ENCODE results near the gene UVRAG.

The UVRAG gene

DNA sequence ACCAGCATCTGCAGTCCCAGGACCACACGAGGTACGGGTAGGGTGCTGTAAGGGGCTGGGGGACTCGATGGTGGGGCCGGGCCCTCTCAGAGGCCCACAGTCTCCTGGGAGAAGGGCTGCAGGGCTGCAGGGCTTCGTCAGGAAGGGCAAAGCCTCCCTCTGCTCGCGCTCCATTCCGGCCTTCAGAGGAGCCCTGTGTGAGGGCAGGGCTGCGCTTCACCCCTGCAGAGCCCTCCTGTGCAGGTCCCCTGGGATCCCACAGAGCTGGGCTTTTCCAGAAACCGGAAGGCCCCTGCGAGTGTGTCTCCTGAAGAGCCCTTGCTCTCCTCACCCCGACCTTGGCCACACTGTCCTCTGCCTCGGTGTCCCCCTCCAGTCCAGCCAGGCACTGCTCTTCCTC is 364.1 kb downstream of the UVRAG start:
- TF ChIP-seq, protein P1, sequence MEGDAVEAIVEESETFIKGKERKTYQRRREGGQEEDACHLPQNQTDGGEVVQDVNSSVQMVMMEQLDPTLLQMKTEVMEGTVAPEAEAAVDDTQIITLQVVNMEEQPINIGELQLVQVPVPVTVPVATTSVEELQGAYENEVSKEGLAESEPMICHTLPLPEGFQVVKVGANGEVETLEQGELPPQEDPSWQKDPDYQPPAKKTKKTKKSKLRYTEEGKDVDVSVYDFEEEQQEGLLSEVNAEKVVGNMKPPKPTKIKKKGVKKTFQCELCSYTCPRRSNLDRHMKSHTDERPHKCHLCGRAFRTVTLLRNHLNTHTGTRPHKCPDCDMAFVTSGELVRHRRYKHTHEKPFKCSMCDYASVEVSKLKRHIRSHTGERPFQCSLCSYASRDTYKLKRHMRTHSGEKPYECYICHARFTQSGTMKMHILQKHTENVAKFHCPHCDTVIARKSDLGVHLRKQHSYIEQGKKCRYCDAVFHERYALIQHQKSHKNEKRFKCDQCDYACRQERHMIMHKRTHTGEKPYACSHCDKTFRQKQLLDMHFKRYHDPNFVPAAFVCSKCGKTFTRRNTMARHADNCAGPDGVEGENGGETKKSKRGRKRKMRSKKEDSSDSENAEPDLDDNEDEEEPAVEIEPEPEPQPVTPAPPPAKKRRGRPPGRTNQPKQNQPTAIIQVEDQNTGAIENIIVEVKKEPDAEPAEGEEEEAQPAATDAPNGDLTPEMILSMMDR (IDR thresholded peaks at IDR 0.05; ENCODE audit: low read depth, low read length, missing control alignments), result no peak
- Histone ChIP-seq H3K27me3 (replicated peaks) (no peaks in the 10 kb centered on the region), H3K36me3 (replicated peaks) (no peaks in the 10 kb centered on the region), H3K4me3 (ENCODE audit: low read depth, low read length) (no peak overlapping the region), H3K27ac (no peak overlapping the region)
- in situ Hi-C loops (cut with HindIII; ENCODE audit: low pct_ligation_motif_present, low sequenced_read_pairs), result no loop called here
- DNase-seq, result no peak

DNA sequence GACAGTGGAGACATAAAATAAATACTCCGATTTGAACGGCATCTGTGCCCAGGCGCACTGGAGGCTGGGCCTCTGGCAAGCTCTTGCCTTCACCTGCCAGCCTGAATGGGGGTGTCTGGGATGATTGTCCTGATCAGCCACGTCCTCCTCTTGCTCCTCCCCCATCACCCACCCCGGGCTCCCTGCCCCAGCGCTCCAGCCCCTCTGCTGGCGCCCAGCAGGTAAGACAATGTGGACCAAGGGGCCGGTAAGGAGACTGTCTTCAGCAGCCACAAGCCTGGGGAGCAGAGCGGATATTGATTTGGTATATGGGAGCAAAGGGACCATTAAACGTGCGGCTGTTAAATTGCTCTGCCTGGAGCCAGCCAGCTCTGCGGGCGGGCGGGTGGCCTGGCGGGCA is 366.4 kb downstream of the UVRAG start:
- H3K36me3 ChIP-seq (replicated peaks), result no peaks in the 10 kb centered on the region
- TF ChIP-seq, protein P1 (IDR thresholded peaks at IDR 0.05; ENCODE audit: low read depth, low read length, missing control alignments), result no peak
- no peak overlapping the region for H3K4me3 ChIP-seq (ENCODE audit: low read depth, low read length)
- no peak for DNase-seq
- no peak overlapping the region for H3K27ac ChIP-seq
- H3K27me3 ChIP-seq (replicated peaks), result no peaks in the 10 kb centered on the region
- in situ Hi-C loops (cut with HindIII; ENCODE audit: low pct_ligation_motif_present, low sequenced_read_pairs), result no loop called here

DNA sequence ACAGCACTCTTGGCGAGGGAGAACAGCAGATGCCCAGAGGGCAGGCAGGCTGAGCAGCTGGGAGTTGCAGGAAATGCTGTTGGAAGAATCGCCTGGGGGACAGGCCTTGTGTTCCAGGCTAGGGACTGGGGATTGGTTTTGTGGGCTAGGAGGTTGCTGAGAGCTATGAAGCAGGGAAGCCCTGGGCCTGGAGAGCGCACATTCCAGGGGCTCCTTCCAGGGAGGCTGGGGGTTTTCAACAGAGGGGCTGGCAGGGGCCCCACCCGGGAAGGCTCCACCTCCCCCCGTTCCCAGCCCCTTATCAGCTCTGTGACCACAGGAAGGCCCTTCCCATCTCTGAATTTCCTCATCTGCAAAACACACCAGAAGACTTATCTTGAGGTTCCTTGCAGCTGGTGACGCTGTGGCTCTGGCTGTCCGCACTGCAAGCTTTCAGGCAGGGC is 369.6 kb downstream of the UVRAG start:
- in situ Hi-C loops (cut with HindIII; ENCODE audit: low pct_ligation_motif_present, low sequenced_read_pairs), result no loop called here

DNA sequence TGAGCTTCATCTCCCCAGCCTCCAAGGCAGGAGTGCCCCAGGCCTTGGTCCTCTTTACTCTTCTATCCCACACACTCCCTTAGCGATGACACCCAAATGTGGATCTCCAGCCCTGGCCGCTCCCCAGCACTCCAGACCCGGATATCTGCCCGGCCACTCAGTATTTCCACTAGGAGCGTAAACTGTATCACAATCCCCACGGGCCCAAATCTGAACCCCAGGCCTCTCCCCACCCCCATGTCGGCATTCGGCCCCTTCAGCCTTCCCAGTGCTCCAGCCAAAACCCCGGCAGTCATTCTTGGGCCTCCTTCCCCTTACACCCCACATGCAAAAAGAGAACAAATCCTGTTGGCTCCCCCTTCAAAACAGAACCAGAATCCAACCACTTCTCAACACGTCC is 370.5 kb downstream of the UVRAG start:
- Histone ChIP-seq H3K4me3 (ENCODE audit: low read depth, low read length) (no peak overlapping the region), H3K27ac (no peak overlapping the region), H3K36me3 (replicated peaks) (no peaks in the 10 kb centered on the region), H3K27me3 (replicated peaks) (no peaks in the 10 kb centered on the region)
- DNase-seq, result no peak
- in situ Hi-C loops (cut with HindIII; ENCODE audit: low pct_ligation_motif_present, low sequenced_read_pairs), result no loop called here
- TF ChIP-seq, protein P1 (IDR thresholded peaks at IDR 0.05; ENCODE audit: low read depth, low read length, missing control alignments), result no peak

More for the DNA sequence above, 369.6 kb downstream of the UVRAG start:
- Histone ChIP-seq H3K36me3 (replicated peaks) (no peaks in the 10 kb centered on the region), H3K27me3 (replicated peaks) (no peaks in the 10 kb centered on the region), H3K27ac (no peak overlapping the region), H3K4me3 (ENCODE audit: low read depth, low read length) (no peak overlapping the region)
- TF ChIP-seq, protein P1 (IDR thresholded peaks at IDR 0.05; ENCODE audit: low read depth, low read length, missing control alignments), result no peak
- no peak for DNase-seq

GRCh38 chr11:76185931-76186401 is 371.0 kb downstream of the UVRAG start:
- no peaks in the 10 kb centered on the region for H3K27me3 ChIP-seq (replicated peaks)
- H3K36me3 ChIP-seq (replicated peaks), result no peaks in the 10 kb centered on the region
- in situ Hi-C loops (cut with HindIII; ENCODE audit: low pct_ligation_motif_present, low sequenced_read_pairs), result no loop called here
- no peak overlapping the region for H3K4me3 ChIP-seq (ENCODE audit: low read depth, low read length)
- H3K27ac ChIP-seq, result no peak overlapping the region
- no peak for DNase-seq
- TF ChIP-seq, protein P1 (IDR thresholded peaks at IDR 0.05; ENCODE audit: low read depth, low read length, missing control alignments), result no peak

- in situ Hi-C loops (cut with HindIII; ENCODE audit: low pct_ligation_motif_present, low sequenced_read_pairs), result no loop called here
- TF ChIP-seq, protein P1 (IDR thresholded peaks at IDR 0.05; ENCODE audit: low read depth, low read length, missing control alignments), result no peak
- Histone ChIP-seq H3K36me3 (replicated peaks) (no peaks in the 10 kb centered on the region), H3K27me3 (replicated peaks) (no peaks in the 10 kb centered on the region), H3K27ac (no peak overlapping the region), H3K4me3 (ENCODE audit: low read depth, low read length) (no peak overlapping the region)
- no peak for DNase-seq
Measured at GRCh38 chr11:76186776-76187279, 371.8 kb downstream of the UVRAG start.

Data from brain microvascular endothelial cell (primary cell).